Omental fat pad (tissue), 4 donors: Measurements from ENCODE around the gene HTT-AS. TPM values are rescaled to one million over a fixed set of nuclear protein-coding genes. Genes with fewer than 3 reads are reported as not detected.
"Not testable (repeated sequence)": the region's sequence is repeated elsewhere in the genome, so short reads cannot be mapped to it uniquely, and the experiment has no call there.

Source experiments
- ATAC-seq: fragments of 150-250 bp; one replicate; pipeline ENCODE4 v1.9.1; 2016; ENCODE audit warnings: mild to moderate bottlenecking, moderate library complexity; ENCODE audit not compliant: low FRiP score
- DNase-seq: peaks from one replicate; pipeline ENCODE4 v3.0.0-alpha.2; 2019; ENCODE audit warnings: low spot score
- CTCF ChIP-seq, 3 donors: fragments of 450-650 bp; IDR thresholded peaks; one replicate each; pipeline ENCODE4 v1.5.1; 2016 to 2017; ENCODE audit warnings: antibody characterized with exemption in 3 of 3, mild to moderate bottlenecking in 3 of 3, moderate library complexity in 2 of 3
- total RNA-seq, 4 donors: library from RNA; depleted of rRNA; stranded (reverse); fragments of >200 nt; gene quantifications; one replicate each; pipeline ENCODE4 v1.1.0, GENCODE V29; 2016

HTT-AS gene
- total RNA-seq, 4 donors from 2014 or later: not detected

- DNase-seq (no peak), ATAC-seq (no peak)
- no peak for TF ChIP-seq CTCF (IDR thresholded peaks at IDR 0.05)
Measured at GRCh38 chr4:3067473-3068001, 6.8 kb downstream of the HTT-AS start.

- DNase-seq: no peak
- TF ChIP-seq CTCF (IDR thresholded peaks at IDR 0.05): no peak
- ATAC-seq: no peak
Measured at GRCh38 chr4:3066836-3067400, 7.4 kb downstream of the HTT-AS start.

- TF ChIP-seq CTCF (IDR thresholded peaks at IDR 0.05): no peak
- DNase-seq: no peak
- ATAC-seq: no peak
Measured at GRCh38 chr4:3065551-3065950, 8.8 kb downstream of the HTT-AS start.

- DNase-seq: no peak
- ATAC-seq: no peak
- no peak for TF ChIP-seq CTCF (IDR thresholded peaks at IDR 0.05)
Measured at GRCh38 chr4:3062471-3062870, 11.9 kb downstream of the HTT-AS start.

GRCh38 chr4:3060946-3061345, 13.4 kb downstream of the HTT-AS start:
- ATAC-seq: no peak
- no peak for DNase-seq
- no peak for TF ChIP-seq CTCF (IDR thresholded peaks at IDR 0.05)

- TF ChIP-seq CTCF (IDR thresholded peaks at IDR 0.05): no peak
- no peak for DNase-seq
- no peak for ATAC-seq
Measured at GRCh38 chr4:3059943-3060342, 14.4 kb downstream of the HTT-AS start.

- DNase-seq (no peak), ATAC-seq (no peak)
- TF ChIP-seq CTCF (IDR thresholded peaks at IDR 0.05): no peak
Measured at GRCh38 chr4:3054169-3054759, 20.1 kb downstream of the HTT-AS start.

GRCh38 chr4:3051141-3051897, 23.0 kb downstream of the HTT-AS start:
- ATAC-seq: not testable (repeated sequence)

More at GRCh38 chr4:3051141-3051897, 23.0 kb downstream of the HTT-AS start:
- DNase-seq: not testable (repeated sequence)
